Measurements from ENCODE around the gene TRMT2A. TPM values are rescaled to one million over a fixed set of nuclear protein-coding genes. Genes with fewer than 3 reads are reported as not detected.

The TRMT2A gene
- total and polyA plus RNA-seq, 2 of the 8 experiments (the other 6 are each of a cell fraction or from before 2014, with no cell fraction given), result 44.9 to 50.3 TPM

GRCh38 chr22:20089977-20090729 lies 26.9 kb downstream of the TRMT2A start (continued):
- no peak for TF ChIP-seq TBP (IDR thresholded peaks at IDR 0.05; ENCODE audit: low read depth, low read length)
- TF ChIP-seq KDM4A (IDR thresholded peaks at IDR 0.05; ENCODE audit: low read depth, low read length, severe bottlenecking), result no peak
